ENCODE measurements around the gene RBM19.

- TF ChIP-seq CTCF (IDR thresholded peaks at IDR 0.05; ENCODE audit: low read depth, low read length, poor library complexity, severe bottlenecking) (no peak), EZH2phosphoT487 (IDR thresholded peaks at IDR 0.05; ENCODE audit: borderline replicate concordance, low read length) (no peak)
Observed at GRCh38 chr12:113831476-113831875, 134.6 kb downstream of the RBM19 start.
